OCI-LY1 (cell line): ENCODE data around the gene SLC39A11.

Experiments used
- H2AFZ ChIP-seq: fragments of 200-600 bp; sonication (generic), shearing (Covaris generic); 2 replicates; pipeline ENCODE4 v1.6.0; 2014; ENCODE audit warnings: antibody characterized with exemption, mild to moderate bottlenecking, low read length
- H3F3A ChIP-seq: fragments of 200-600 bp; sonication (generic), shearing (Covaris generic); 2 replicates; pipeline ENCODE4 v1.6.0; 2014; ENCODE audit warnings: mild to moderate bottlenecking, antibody characterized with exemption, low read length, moderate library complexity; ENCODE audit not compliant: insufficient read depth
- H3K27ac ChIP-seq: fragments of 200-600 bp; sonication (generic); 2 replicates; pipeline ENCODE4 v1.5.1; 2014; ENCODE audit warnings: low read length, mixed run types, mild to moderate bottlenecking, low read depth; ENCODE audit not compliant: poor library complexity, severe bottlenecking
- H3K27me3 ChIP-seq: fragments of 200-600 bp; sonication (generic); 2 replicates; pipeline ENCODE4 v1.6.0; 2014; ENCODE audit warnings: antibody characterized with exemption, mild to moderate bottlenecking, low read length, moderate library complexity; ENCODE audit not compliant: insufficient read depth
- H3K36me3 ChIP-seq: fragments of 200-600 bp; sonication (generic); 2 replicates; pipeline ENCODE4 v1.6.1; 2014; ENCODE audit warnings: mild to moderate bottlenecking, antibody characterized with exemption, low read length, moderate library complexity, mixed read lengths; ENCODE audit not compliant: insufficient read depth
- H3K4me1 ChIP-seq: fragments of 200-600 bp; sonication (generic); 2 replicates; pipeline ENCODE4 v1.5.1; 2014; ENCODE audit warnings: mild to moderate bottlenecking, low read length, moderate library complexity; ENCODE audit not compliant: insufficient read depth, severe bottlenecking
- H3K4me2 ChIP-seq: fragments of 200-600 bp; sonication (generic), shearing (Covaris generic); 2 replicates; pipeline ENCODE4 v1.6.1; 2014; ENCODE audit warnings: low read length
- H3K4me3 ChIP-seq: fragments of 200-600 bp; sonication (generic); 2 replicates; pipeline ENCODE4 v1.5.1; 2014; ENCODE audit warnings: low read length, low read depth, mild to moderate bottlenecking, mixed read lengths; ENCODE audit not compliant: poor library complexity, severe bottlenecking
- H3K79me2 ChIP-seq: fragments of 200-600 bp; shearing (Covaris generic); 2 replicates; pipeline ENCODE4 v1.6.1; 2016; ENCODE audit warnings: mixed run types, low read length, mixed read lengths; ENCODE audit not compliant: insufficient read depth
- H3K9ac ChIP-seq: fragments of 200-600 bp; sonication (generic), shearing (Covaris generic); 2 replicates; pipeline ENCODE4 v1.6.1; 2014; ENCODE audit warnings: mild to moderate bottlenecking, low read length, mixed read lengths
- H3K9me2 ChIP-seq: fragments of 200-600 bp; sonication (generic), shearing (Covaris generic); 2 replicates; pipeline ENCODE4 v1.6.1; 2014; ENCODE audit warnings: low read depth, mild to moderate bottlenecking, low read length, mixed read lengths
- H3K9me3 ChIP-seq: fragments of 200-600 bp; shearing (Covaris generic); 2 replicates; pipeline ENCODE4 v1.6.1; 2014; ENCODE audit warnings: low read length, mixed read lengths
- H4K20me1 ChIP-seq: fragments of 200-600 bp; sonication (generic), shearing (Covaris generic); 2 replicates; pipeline ENCODE4 v1.6.0; 2016; ENCODE audit warnings: mild to moderate bottlenecking, low read length; ENCODE audit not compliant: insufficient read depth
- CTCF ChIP-seq: fragments of 200-600 bp; sonication (generic), shearing (Covaris generic); IDR thresholded peaks from 2 replicates; pipeline ENCODE4 v1.5.1; 2017; ENCODE audit warnings: mild to moderate bottlenecking, antibody characterized with exemption, low read length, moderate library complexity, mixed read lengths
- EZH2 ChIP-seq: fragments of 200-600 bp; sonication (generic), shearing (Covaris generic); IDR thresholded peaks from 2 replicates; pipeline ENCODE4 v1.8.0; 2017; ENCODE audit warnings: borderline replicate concordance, mixed run types, mild to moderate bottlenecking, antibody characterized with exemption, low read length, moderate library complexity, mixed read lengths

SLC39A11 gene

GRCh38 chr17:72984145-72984925, 108.2 kb downstream of the SLC39A11 start:
- H3F3A ChIP-seq: no peaks in the 10 kb centered on the region
- no peaks in the 10 kb centered on the region for H3K36me3 ChIP-seq
- no peak overlapping the region for H3K4me3 ChIP-seq
- no peaks in the 10 kb centered on the region for H3K4me1 ChIP-seq
- no peaks in the 10 kb centered on the region for H3K9me3 ChIP-seq
- H3K4me2 ChIP-seq: no peak overlapping the region
- H3K27ac ChIP-seq: no peak overlapping the region
- TF ChIP-seq CTCF: no peak
- TF ChIP-seq EZH2: no peak
- H3K27me3 ChIP-seq: no peaks in the 10 kb centered on the region
- no peaks in the 10 kb centered on the region for H3K9me2 ChIP-seq
- no peak overlapping the region for H2AFZ ChIP-seq
- no peaks in the 10 kb centered on the region for H4K20me1 ChIP-seq
- H3K9ac ChIP-seq: no peak overlapping the region
- H3K79me2 ChIP-seq: no peaks in the 10 kb centered on the region

DNA sequence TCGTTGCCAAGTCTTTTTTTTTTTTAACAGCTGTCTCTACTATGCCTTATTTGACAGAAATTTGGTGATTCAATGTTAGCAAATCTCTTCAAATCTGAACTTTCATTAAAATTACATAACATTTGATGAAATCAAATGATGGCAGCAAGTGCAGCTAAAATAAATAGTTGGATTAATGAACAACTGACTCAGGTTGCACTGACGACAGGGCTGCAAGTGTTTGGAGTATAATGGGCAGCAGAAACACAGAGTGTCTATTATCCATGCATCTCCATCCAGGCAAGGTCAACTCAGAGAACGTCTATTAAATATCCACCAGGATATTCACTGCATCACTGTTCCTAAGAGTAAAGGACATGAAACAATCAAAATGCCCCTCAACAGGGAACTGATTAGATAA, 109.8 kb downstream of the SLC39A11 start:
- Histone ChIP-seq H3K36me3 (no peaks in the 10 kb centered on the region), H3K4me1 (no peaks in the 10 kb centered on the region), H3K27me3 (no peaks in the 10 kb centered on the region), H3K9me2 (no peaks in the 10 kb centered on the region), H3K9ac (no peak overlapping the region), H2AFZ (no peak overlapping the region), H3F3A (no peaks in the 10 kb centered on the region), H3K4me2 (no peak overlapping the region), H3K9me3 (no peaks in the 10 kb centered on the region), H4K20me1 (no peaks in the 10 kb centered on the region), H3K79me2 (no peaks in the 10 kb centered on the region), H3K4me3 (no peak overlapping the region), H3K27ac (no peak overlapping the region)
- TF ChIP-seq EZH2: no peak

DNA sequence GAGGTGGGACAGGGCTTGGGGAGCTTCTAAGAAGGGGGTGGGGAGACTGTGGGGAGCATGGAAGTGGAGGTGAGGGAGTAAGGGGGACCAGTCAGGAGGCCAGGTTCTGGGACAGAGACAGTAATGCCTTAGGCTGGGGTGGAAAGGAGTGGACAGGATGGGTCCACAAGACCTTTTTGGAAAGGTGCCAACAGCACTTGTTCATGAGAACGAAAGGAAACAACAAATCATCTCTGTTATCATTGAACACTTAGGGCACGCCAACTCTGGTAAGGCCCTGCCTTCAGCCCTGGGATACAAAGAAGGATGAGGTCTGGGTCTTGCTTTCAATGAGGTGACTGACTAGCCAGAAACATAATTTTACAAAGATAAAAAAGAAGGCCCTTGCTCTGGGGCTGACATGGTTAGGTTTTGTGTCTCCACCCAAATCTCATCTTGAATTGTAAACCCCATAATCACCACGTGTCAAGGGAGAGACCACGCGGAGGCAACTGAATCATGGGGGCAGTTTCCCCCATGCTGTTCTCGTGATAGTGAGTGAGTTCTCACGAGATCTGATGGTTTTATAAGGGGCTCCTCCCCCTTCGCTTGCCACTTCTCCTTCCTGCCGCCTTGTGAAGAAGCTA, 113.8 kb downstream of the SLC39A11 start:
- Histone ChIP-seq H2AFZ (no peak overlapping the region), H3F3A (no peaks in the 10 kb centered on the region), H3K9me3 (no peaks in the 10 kb centered on the region), H3K79me2 (no peaks in the 10 kb centered on the region), H4K20me1 (no peaks in the 10 kb centered on the region), H3K9me2 (no peaks in the 10 kb centered on the region), H3K27ac (no peak overlapping the region), H3K9ac (no peak overlapping the region), H3K4me2 (no peak overlapping the region), H3K36me3 (no peaks in the 10 kb centered on the region; the same call in 1 of the 2 replicates), H3K4me1 (no peaks in the 10 kb centered on the region), H3K27me3 (no peaks in the 10 kb centered on the region), H3K4me3 (no peak overlapping the region)
- TF ChIP-seq CTCF: no peak
- TF ChIP-seq EZH2: no peak
